Left lung (tissue), 10 donors: Measurements from ENCODE around the gene NPIPA1. TPM values are rescaled to one million over a fixed set of nuclear protein-coding genes. Genes with fewer than 3 reads are reported as not detected.
"Not testable (repeated sequence)": the region's sequence is repeated elsewhere in the genome, so short reads cannot be mapped to it uniquely, and the experiment has no call there.

Source experiments
- ATAC-seq: fragments of 200-7000 bp; cut with Tn5 transposase; one replicate; pipeline ENCODE4 v1.9.1; 2020; ENCODE audit warnings: moderate library complexity
- DNase-seq, 4 donors: peaks; one replicate each; pipeline ENCODE4 v3.0.0-alpha.2; 2013 to 2020
- H3K27ac ChIP-seq, 2 donors: fragments of 200-600 bp; sonication (generic) in 1 of 2; one replicate each; pipeline versions ENCODE4 v1.5.0 to v1.8.0; 2020 to 2021
- H3K27me3 ChIP-seq, 2 donors: fragments of 200-600 bp; sonication (generic) in 1 of 2; one replicate each; pipeline versions ENCODE4 v1.5.0 to v1.8.0; 2020 to 2021
- H3K36me3 ChIP-seq, 2 donors: fragments of 200-600 bp; sonication (generic) in 1 of 2; one replicate each; pipeline versions ENCODE4 v1.5.0 to v1.8.0; 2020 to 2021
- H3K4me1 ChIP-seq, 2 donors: fragments of 200-600 bp; one replicate each; pipeline ENCODE4 v1.8.0; 2021
- H3K4me3 ChIP-seq, 2 donors: fragments of 200-600 bp; sonication (generic) in 1 of 2; one replicate each; pipeline versions ENCODE4 v1.5.0 to v1.8.0; 2020 to 2021; ENCODE audit warnings: mild to moderate bottlenecking in 1 of 2
- H3K9me3 ChIP-seq, 2 donors: fragments of 200-600 bp; sonication (generic) in 1 of 2; one replicate each; pipeline versions ENCODE4 v1.5.0 to v1.8.0; 2020 to 2021
- intact Hi-C, 2 donors: fragments of 100-400 bp; cut with DNase I; formaldehyde crosslinking; loops; one replicate each; pipeline versions ENCODE4 v1.11.2 to v1.14.2; 2022
- polyA plus RNA-seq, 6 donors: library from polyadenylated mRNA; unstranded; fragments of 120-200 nt; gene quantifications; one replicate each; pipeline ENCODE4 v1.2.1, GENCODE V29; 2013; ENCODE audit not compliant: insufficient read length in 6 of 6
- total RNA-seq, 2 donors: library from RNA; stranded (reverse); fragmentation: NEBNext Ultra II Directional; extraction: Animal tissue kit (Norgen Biotek cat#: 25700); gene quantifications; one replicate each; pipeline ENCODE4 v1.2.1, GENCODE V29; 2021
- donor health status: DM: no; HTN: yes; CAD: no.
- donor health status: DM: no; HTN: no; CAD: no.

NPIPA1 gene
- total and polyA plus RNA-seq, 8 donors: 79.2 to 217 (median 144) TPM

DNA sequence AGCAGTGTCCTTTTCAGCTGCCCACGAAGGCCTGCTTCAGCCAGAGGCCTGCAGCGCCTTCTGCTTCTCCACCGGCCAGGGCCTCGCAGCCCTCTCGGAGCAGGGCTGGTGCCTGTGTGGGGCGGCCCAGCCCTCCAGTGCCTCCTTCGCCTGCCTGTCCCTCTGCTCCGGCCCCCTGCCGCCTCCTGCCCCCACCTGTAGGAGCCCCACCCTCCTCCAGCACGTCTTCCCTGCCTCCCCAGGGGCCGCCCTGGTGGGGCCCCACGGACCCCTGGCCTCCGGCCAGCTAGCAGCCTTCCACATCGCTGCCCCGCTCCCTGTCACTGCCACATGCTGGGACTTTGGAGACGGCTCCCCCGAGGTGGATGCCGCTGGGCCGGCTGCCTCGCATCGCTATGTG lies 18.7 kb upstream of the NPIPA1 start:
- H3K4me3 ChIP-seq, H3K36me3 ChIP-seq, H3K9me3 ChIP-seq, ATAC-seq, H3K27ac ChIP-seq, H3K4me1 ChIP-seq, intact Hi-C loops, H3K27me3 ChIP-seq: not testable (repeated sequence)
- DNase-seq: peak in 1 of 4 donors; percentile 84

DNA sequence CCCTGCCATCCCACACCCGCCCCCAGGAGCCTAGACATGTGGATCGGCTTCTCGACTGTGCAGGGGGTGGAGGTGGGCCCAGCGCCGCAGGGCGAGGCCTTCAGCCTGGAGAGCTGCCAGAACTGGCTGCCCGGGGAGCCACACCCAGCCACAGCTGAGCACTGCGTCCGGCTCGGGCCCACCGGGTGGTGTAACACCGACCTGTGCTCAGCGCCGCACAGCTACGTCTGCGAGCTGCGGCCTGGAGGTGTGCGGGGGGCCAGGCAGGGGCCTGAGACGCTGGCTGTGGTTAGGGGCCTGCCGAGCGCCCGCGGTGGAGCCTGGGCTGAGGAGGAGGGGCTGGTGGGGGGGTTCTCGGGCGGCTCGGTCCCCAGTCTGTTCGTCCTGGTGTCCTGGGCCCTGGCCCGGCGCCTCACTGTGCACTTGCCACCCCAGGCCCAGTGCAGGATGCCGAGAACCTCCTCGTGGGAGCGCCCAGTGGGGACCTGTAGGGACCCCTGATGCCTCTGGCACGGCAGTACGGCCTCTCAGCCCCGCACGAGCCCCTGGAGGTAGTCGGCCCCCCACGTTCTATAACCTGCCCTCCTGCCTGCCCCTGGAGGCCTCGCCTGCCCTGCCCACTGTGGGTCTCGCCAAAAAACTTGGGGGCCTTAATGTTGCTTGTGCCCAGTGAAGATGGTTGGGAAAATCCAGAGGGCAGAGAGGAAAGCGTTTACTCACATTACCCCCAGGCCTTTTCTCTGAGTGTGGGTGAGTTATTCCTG lies 17.2 kb upstream of the NPIPA1 start:
- H3K4me3 ChIP-seq, H3K27ac ChIP-seq, intact Hi-C loops, ATAC-seq, H3K36me3 ChIP-seq, H3K27me3 ChIP-seq, H3K4me1 ChIP-seq, H3K9me3 ChIP-seq: not testable (repeated sequence)
- DNase-seq: peak in 2 of 4 donors; percentile 30 to 83

DNA sequence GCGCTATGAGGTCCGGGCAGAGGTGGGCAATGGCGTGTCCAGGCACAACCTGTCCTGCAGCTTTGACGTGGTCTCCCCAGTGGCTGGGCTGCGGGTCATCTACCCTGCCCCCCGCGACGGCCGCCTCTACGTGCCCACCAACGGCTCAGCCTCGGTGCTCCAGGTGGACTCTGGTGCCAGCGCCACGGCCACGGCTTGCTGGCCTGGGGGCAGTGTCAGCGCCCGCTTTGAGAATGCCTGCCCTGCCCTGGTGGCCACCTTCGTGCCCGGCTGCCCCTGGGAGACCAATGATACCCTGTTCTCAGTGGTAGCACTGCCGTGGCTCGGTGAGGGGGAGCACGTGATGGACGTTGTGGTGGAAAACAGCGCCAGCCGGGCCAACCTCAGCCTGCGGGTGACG lies 15.0 kb upstream of the NPIPA1 start:
- peak in 1 of 4 donors; percentile 58 for DNase-seq
- H3K27ac ChIP-seq, H3K36me3 ChIP-seq, intact Hi-C loops, ATAC-seq, H3K27me3 ChIP-seq, H3K4me1 ChIP-seq, H3K9me3 ChIP-seq, H3K4me3 ChIP-seq: not testable (repeated sequence)

DNA sequence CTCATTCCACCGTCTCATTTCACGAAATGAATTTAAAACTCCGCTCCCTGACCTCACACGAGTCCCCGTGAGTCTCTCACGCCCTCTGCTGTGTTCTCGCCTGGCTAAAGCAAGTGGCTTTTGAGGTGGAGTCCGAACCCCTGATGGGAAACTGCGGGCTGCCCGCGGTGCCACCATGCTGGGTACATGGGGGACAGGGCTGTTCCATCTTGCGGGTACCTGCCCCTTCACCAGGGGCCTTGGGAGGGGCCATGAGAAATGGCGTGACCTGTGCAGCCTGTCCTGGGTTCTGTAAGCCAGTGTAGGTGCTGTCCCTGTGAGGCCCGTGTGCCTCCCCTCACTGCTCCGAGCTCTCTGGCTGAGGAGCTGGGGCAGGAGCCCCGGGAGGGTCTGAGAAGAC lies 14.3 kb upstream of the NPIPA1 start:
- H3K36me3 ChIP-seq, H3K4me1 ChIP-seq, H3K4me3 ChIP-seq, H3K27ac ChIP-seq, H3K9me3 ChIP-seq, intact Hi-C loops, ATAC-seq, H3K27me3 ChIP-seq: not testable (repeated sequence)
- DNase-seq: peak in 1 of 4 donors; percentile 67

DNA sequence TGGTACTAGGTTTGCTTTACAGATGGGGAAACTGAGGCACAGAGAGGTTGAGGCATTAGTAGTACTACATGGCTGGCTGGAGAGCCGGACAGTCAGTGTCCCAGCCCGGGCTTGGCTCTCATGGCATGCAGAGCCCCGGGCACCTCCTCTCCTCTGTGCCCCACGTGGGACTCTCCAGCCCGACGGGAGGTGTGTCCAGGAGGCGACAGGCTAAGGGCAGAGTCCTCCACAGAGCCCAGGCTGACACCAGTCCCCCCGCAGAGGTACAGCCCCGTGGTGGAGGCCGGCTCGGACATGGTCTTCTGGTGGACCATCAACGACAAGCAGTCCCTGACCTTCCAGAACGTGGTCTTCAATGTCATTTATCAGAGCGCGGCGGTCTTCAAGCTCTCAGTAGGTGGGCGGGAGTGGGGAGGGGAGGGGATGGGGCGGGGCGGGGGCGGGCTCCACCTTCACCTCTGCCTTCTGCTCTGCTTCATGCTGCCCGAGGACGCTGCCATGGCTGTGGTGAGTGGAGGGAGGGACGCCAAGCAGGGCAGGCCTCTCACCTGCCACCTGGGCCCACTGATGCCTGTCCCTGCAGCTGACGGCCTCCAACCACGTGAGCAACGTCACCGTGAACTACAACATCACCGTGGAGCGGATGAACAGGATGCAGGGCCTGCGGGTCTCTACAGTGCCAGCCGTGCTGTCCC lies 13.7 kb upstream of the NPIPA1 start:
- H3K4me3 ChIP-seq, H3K27ac ChIP-seq, H3K9me3 ChIP-seq, H3K27me3 ChIP-seq, H3K4me1 ChIP-seq, intact Hi-C loops, ATAC-seq, H3K36me3 ChIP-seq: not testable (repeated sequence)
- peak in 2 of 4 donors; percentile 32 to 75 for DNase-seq

DNA sequence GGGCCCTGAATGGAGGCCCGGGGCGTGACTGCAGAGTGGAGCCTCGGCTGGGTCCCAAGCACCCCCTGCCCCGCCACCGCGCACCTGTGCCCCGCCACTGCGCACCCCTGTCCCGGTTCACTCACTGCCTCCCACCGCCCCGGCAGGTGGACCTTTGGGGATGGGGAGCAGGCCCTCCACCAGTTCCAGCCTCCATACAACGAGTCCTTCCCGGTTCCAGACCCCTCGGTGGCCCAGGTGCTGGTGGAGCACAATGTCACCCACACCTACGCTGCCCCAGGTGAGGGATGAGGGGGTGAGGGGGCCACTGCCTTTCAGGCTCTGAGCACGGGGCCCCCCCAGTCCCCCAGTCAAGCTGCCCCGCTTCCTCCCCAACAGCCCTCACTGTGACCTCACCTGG lies 12.9 kb upstream of the NPIPA1 start:
- H3K27me3 ChIP-seq, H3K36me3 ChIP-seq, intact Hi-C loops, H3K27ac ChIP-seq, H3K9me3 ChIP-seq, ATAC-seq, H3K4me1 ChIP-seq, H3K4me3 ChIP-seq: not testable (repeated sequence)
- peak in 1 of 4 donors; percentile 43 for DNase-seq

DNA sequence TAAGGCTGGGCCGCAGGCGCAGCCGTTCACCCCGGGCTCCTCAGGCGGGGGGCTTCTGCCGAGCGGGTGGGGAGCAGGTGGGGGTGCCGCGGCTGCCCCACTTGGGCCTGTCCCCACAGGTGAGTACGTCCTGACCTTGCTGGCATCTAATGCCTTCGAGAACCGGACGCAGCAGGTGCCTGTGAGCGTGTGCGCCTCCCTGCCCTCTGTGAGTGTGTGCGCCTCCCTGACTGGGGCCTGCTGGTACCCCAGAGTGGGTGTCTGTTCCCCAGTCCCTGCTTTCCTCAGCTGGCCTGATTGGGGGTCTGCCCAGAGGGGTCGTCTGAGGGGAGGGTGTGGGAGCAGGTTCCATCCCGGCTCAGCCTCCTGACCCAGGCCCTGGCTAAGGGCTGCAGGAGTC lies 12.3 kb upstream of the NPIPA1 start:
- H3K9me3 ChIP-seq, H3K4me3 ChIP-seq, H3K27me3 ChIP-seq, H3K27ac ChIP-seq, H3K36me3 ChIP-seq, intact Hi-C loops, H3K4me1 ChIP-seq, ATAC-seq: not testable (repeated sequence)
- peak in 1 of 4 donors; percentile 51 for DNase-seq

DNA sequence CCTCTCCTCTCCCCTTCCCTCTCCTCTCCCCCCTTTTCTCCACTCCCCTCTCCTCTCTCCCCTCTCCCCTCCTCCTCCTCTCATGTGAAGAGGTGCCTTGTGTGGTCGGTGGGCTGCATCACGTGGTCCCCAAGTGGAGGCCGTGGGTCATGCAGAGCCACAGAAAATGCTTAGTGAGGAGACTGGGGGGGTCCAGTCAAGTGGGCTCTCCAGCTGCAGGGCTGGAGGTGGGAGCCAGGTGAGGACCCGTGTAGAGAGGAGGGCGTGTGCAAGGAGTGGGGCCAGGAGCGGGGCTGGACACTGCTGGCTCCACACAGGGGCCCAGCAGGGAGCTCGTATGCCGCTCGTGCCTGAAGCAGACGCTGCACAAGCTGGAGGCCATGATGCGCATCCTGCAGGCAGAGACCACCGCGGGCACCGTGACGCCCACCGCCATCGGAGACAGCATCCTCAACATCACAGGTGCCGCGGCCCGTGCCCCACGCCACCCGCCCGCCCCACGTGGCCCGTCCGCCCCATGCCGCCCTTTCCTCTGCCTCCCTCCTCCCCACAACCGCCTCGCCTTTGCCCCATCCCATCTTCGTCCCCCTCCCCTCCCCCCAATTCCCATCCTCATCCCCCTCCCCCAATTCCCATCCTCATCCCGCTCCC lies 9.1 kb upstream of the NPIPA1 start:
- H3K4me1 ChIP-seq, H3K9me3 ChIP-seq, H3K4me3 ChIP-seq, H3K27me3 ChIP-seq, intact Hi-C loops, H3K27ac ChIP-seq: not testable (repeated sequence)
- H3K36me3 ChIP-seq: peaks cover 0 to 11% of the 10 kb centered on the region in 2 donors
- peak; percentile 6 to 76 (median 22) for DNase-seq
- peak; percentile 62 for ATAC-seq

DNA sequence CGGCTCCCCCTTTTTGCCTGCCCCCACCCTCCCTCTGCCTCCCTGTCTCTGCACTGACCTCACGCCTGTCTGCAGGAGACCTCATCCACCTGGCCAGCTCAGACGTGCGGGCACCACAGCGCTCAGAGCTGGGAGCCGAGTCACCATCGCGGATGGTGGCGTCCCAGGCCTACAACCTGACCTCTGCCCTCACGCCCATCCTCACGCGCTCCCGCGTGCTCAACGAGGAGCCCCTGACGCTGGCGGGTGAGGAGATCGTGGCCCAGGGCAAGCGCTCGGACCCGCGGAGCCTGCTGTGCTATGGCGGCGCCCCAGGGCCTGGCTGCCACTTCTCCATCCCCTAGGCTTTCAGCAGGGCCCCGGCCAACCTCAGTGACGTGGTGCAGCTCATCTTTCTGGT lies 8.1 kb upstream of the NPIPA1 start:
- H3K27me3 ChIP-seq, H3K27ac ChIP-seq, H3K9me3 ChIP-seq, H3K4me1 ChIP-seq, intact Hi-C loops, H3K4me3 ChIP-seq, ATAC-seq: not testable (repeated sequence)
- peak in 1 of 4 donors; percentile 55 for DNase-seq
- H3K36me3 ChIP-seq: peaks cover 0 to 11% of the 10 kb centered on the region in 2 donors

DNA sequence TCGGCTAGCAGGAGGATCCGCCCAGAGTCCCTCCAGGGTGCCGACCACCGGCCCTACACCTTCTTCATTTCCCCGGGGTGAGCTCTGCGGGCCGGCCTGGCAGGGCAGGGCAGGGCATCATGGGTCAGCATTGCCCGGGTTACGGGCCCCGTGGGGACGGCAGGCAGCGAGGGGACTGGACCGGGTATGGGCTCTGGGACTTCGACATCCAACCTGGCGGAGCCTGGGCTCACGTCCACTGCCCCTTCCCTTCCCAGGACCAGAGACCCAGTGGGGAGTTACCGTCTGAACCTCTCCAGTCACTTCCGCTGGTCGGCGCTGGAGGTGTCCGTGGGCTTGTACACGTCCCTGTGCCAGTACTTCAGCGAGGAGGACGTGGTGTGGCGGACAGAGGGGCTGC lies 7.0 kb upstream of the NPIPA1 start:
- H3K27me3 ChIP-seq, H3K9me3 ChIP-seq, intact Hi-C loops, ATAC-seq, H3K4me3 ChIP-seq, H3K4me1 ChIP-seq, H3K27ac ChIP-seq: not testable (repeated sequence)
- peak in 1 of 4 donors; percentile 45 for DNase-seq
- peaks cover 0 to 13% of the 10 kb centered on the region in 2 donors for H3K36me3 ChIP-seq

DNA sequence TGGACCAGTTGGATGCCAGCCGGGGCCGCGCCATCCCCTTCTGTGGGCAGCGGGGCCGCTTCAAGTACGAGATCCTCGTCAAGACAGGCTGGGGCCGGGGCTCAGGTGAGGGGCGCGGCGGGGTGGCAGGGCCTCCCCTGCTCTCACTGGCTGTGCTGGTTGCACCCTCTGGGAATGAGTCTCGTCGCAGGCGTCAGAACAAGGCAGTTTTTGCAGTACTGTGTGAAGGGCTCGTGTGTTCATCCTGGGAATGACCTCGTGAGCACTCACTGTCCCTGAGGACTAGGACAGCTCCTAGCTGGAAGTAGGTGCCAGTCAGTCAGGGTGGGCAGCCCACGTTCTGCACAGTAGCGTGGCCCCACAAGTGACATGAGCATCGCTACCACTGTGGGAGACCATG lies 6.3 kb upstream of the NPIPA1 start:
- H3K27me3 ChIP-seq, H3K9me3 ChIP-seq, H3K27ac ChIP-seq, H3K4me3 ChIP-seq, intact Hi-C loops, ATAC-seq, H3K4me1 ChIP-seq: not testable (repeated sequence)
- DNase-seq: peak in 1 of 4 donors; percentile 37
- H3K36me3 ChIP-seq: peaks cover 0 to 16% of the 10 kb centered on the region in 2 donors

DNA sequence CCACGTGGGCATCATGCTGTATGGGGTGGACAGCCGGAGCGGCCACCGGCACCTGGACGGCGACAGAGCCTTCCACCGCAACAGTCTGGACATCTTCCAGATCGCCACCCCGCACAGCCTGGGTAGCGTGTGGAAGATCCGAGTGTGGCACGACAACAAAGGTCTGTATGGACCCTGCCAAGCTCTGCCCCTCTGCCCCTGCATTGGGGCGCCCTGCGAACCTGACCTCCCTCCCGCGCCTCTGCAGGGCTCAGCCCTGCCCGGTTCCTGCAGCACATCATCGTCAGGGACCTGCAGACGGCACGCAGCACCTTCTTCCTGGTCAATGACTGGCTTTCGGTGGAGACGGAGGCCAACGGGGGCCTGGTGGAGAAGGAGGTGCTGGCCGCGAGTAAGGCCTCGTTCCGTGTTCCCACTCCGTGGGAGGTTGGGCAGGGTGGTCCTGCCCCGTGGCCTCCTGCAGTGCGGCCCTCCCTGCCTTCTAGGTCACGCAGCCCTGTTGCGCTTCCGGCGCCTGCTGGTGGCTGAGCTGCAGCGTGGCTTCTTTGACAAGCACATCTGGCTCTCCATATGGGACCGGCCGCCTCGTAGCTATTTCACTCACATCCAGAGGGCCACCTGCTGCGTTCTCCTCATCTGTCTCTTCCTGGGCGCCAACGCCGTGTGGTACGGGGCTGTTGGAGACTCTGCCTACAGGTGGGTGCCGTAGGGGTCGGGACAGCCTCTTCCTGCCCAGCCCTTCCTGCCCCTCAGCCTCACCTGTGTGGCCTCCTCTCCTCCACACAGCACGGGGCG lies 4.5 kb upstream of the NPIPA1 start:
- intact Hi-C loops, H3K4me3 ChIP-seq, H3K27ac ChIP-seq, H3K4me1 ChIP-seq, H3K27me3 ChIP-seq, H3K9me3 ChIP-seq, ATAC-seq: not testable (repeated sequence)
- peak in 2 of 4 donors; percentile 19 to 77 for DNase-seq
- H3K36me3 ChIP-seq: peaks cover 0 to 16% of the 10 kb centered on the region in 2 donors
